ENCODE measurements around the gene CRB2.

DNA sequence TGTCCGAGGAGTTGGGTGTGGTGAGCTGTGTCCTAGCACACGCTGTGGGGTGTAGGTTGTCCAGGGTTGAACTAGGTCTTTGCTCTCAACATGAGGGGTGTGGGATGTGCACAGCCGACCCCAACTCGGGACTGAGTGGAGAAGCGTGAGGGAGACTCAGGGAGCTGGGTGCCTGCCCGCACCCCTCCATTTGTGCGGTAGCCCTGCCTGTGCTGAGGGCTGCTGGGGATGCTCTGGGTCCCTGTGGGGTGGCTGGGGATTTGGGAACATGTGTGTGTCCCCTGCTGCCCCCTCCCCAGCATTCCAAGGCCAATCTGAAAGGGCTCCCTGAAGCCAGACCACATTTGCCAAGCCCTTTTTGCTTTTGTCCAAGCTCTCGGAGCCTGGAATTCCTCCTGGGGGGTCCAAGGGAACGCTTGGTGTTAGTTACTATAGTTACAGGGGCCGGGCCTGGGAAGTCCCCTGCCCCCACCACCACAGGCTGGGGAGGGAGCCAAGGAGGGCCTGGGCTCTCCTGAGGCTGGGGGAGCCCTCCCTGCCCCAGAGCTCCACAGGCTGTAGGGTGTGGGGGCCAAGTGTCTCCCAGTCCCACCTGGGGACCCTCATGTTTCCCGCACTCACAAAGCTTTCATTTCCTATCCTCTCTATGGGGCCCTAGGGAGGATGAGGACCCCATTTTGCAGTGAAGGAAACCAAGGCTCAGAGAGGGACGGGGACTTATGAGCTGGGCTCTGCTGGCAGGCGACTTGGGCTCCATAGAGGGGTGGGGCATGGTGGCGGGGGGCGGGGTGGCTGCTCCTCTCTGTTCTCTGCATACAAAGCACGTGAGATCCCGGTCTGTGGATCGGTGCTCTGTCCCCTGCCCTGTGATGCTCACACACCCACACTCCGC lies 1.1 kb downstream of the CRB2 start:
- TF ChIP-seq POLR2AphosphoS5 (IDR thresholded peaks at IDR 0.05; ENCODE audit: low read depth, low read length), result no peak
- TF ChIP-seq, protein P1, sequence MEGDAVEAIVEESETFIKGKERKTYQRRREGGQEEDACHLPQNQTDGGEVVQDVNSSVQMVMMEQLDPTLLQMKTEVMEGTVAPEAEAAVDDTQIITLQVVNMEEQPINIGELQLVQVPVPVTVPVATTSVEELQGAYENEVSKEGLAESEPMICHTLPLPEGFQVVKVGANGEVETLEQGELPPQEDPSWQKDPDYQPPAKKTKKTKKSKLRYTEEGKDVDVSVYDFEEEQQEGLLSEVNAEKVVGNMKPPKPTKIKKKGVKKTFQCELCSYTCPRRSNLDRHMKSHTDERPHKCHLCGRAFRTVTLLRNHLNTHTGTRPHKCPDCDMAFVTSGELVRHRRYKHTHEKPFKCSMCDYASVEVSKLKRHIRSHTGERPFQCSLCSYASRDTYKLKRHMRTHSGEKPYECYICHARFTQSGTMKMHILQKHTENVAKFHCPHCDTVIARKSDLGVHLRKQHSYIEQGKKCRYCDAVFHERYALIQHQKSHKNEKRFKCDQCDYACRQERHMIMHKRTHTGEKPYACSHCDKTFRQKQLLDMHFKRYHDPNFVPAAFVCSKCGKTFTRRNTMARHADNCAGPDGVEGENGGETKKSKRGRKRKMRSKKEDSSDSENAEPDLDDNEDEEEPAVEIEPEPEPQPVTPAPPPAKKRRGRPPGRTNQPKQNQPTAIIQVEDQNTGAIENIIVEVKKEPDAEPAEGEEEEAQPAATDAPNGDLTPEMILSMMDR (IDR thresholded peaks at IDR 0.05 in 2 of 3, conservative IDR thresholded peaks at IDR 0.05 in 1 of 3; ENCODE audit: borderline replicate concordance in 1 of 3, insufficient read depth in 1 of 3, low read depth in 2 of 3, low read length in 2 of 3), result no peak
- no peak for TF ChIP-seq EZH2 (IDR thresholded peaks at IDR 0.05)
- TF ChIP-seq, protein P2, sequence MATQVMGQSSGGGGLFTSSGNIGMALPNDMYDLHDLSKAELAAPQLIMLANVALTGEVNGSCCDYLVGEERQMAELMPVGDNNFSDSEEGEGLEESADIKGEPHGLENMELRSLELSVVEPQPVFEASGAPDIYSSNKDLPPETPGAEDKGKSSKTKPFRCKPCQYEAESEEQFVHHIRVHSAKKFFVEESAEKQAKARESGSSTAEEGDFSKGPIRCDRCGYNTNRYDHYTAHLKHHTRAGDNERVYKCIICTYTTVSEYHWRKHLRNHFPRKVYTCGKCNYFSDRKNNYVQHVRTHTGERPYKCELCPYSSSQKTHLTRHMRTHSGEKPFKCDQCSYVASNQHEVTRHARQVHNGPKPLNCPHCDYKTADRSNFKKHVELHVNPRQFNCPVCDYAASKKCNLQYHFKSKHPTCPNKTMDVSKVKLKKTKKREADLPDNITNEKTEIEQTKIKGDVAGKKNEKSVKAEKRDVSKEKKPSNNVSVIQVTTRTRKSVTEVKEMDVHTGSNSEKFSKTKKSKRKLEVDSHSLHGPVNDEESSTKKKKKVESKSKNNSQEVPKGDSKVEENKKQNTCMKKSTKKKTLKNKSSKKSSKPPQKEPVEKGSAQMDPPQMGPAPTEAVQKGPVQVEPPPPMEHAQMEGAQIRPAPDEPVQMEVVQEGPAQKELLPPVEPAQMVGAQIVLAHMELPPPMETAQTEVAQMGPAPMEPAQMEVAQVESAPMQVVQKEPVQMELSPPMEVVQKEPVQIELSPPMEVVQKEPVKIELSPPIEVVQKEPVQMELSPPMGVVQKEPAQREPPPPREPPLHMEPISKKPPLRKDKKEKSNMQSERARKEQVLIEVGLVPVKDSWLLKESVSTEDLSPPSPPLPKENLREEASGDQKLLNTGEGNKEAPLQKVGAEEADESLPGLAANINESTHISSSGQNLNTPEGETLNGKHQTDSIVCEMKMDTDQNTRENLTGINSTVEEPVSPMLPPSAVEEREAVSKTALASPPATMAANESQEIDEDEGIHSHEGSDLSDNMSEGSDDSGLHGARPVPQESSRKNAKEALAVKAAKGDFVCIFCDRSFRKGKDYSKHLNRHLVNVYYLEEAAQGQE (IDR thresholded peaks at IDR 0.05; ENCODE audit: low read depth), result no peak
- no peak for TF ChIP-seq POLR2A (IDR thresholded peaks at IDR 0.05; ENCODE audit: borderline replicate concordance, extremely low read depth, insufficient read depth, insufficient read length)
